Stomach smooth muscle (tissue), 2 donors: ENCODE results near the gene DHCR24.

Experiments used
- H3K27ac ChIP-seq: one replicate; pipeline ENCODE4 v1.7.0; 2013; ENCODE audit warnings: mild to moderate bottlenecking, low read length, inconsistent platforms
- H3K27me3 ChIP-seq, 2 donors: one replicate each; pipeline ENCODE4 v1.7.0; 2013; ENCODE audit warnings: low read length in 2 of 2; ENCODE audit not compliant: insufficient read depth in 2 of 2, control insufficient read depth in 1 of 2
- H3K36me3 ChIP-seq, 2 donors: one replicate each; pipeline ENCODE4 v1.7.0; 2013; ENCODE audit warnings: low read length in 2 of 2; ENCODE audit not compliant: control insufficient read depth in 2 of 2, insufficient read depth in 2 of 2
- H3K4me1 ChIP-seq: one replicate; pipeline ENCODE4 v1.7.0; 2013; ENCODE audit warnings: low read length; ENCODE audit not compliant: control insufficient read depth, insufficient read depth
- H3K4me3 ChIP-seq, 2 donors: one replicate each; pipeline ENCODE4 v1.7.0; 2013; ENCODE audit warnings: low read length in 2 of 2
- H3K9ac ChIP-seq, 2 donors: one replicate each; pipeline ENCODE4 v1.7.0; 2013; ENCODE audit warnings: low read length in 2 of 2, mild to moderate bottlenecking in 1 of 2
- H3K9me3 ChIP-seq, 2 donors: one replicate each; pipeline ENCODE4 v1.7.0; 2013; ENCODE audit warnings: low read length in 2 of 2; ENCODE audit not compliant: control insufficient read depth in 2 of 2
- donor health status: healthy.
- donor health status: Pancreatic carcinoma.

Gene DHCR24

GRCh38 chr1:54863267-54863665 is 23.7 kb downstream of the DHCR24 start:
- no peak overlapping the region for H3K4me3 ChIP-seq
- H3K4me1 ChIP-seq = no peaks in the 10 kb centered on the region
- H3K36me3 ChIP-seq = no peaks in the 10 kb centered on the region
- H3K27ac ChIP-seq = no peak overlapping the region
- H3K27me3 ChIP-seq = no peaks in the 10 kb centered on the region
- H3K9me3 ChIP-seq = no peaks in the 10 kb centered on the region
- H3K9ac ChIP-seq = no peak overlapping the region

DNA sequence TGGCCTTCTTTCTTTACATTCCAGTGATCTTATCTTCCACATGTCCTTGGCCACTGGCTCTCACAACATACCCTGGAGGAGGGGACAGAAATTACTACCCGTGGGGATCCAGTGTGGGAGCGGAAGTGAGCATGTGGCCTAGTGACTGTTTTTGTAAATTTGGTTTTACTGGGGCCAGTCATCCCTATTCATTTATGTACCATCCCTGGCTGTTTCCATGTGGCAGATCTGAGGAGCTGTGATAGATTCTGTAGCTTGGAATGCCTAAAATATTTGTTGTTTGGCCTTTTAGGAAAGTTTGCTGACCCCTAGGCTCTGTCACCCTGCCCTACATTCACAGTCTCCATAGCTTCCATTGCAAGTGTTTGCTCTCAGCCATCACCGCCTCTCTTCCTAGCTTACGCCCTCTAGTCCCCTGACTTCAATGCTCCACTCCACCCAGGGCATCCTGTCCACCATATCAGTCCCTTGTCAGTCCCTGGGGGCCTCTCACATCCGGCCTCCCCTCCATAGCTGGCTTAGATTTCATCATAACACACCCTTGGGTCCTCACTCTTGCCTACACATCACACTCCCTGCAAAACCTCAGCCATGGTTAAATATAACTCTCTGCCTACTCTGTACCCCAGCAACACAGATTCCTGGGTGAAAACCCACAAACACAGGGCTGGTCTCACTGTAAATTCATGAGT is 25.8 kb downstream of the DHCR24 start:
- H3K36me3 ChIP-seq = no peaks in the 10 kb centered on the region
- no peaks in the 10 kb centered on the region for H3K9me3 ChIP-seq
- H3K4me1 ChIP-seq = no peaks in the 10 kb centered on the region
- no peak overlapping the region for H3K9ac ChIP-seq
- no peak overlapping the region for H3K4me3 ChIP-seq
- H3K27ac ChIP-seq = no peak overlapping the region
- H3K27me3 ChIP-seq = no peaks in the 10 kb centered on the region

- H3K27ac ChIP-seq = no peak overlapping the region
- no peaks in the 10 kb centered on the region for H3K27me3 ChIP-seq
- no peaks in the 10 kb centered on the region for H3K4me1 ChIP-seq
- no peaks in the 10 kb centered on the region for H3K9me3 ChIP-seq
- no peaks in the 10 kb centered on the region for H3K36me3 ChIP-seq
- no peak overlapping the region for H3K9ac ChIP-seq
- H3K4me3 ChIP-seq = no peak overlapping the region
Observed at GRCh38 chr1:54859700-54860391, 27.1 kb downstream of the DHCR24 start.

- H3K27ac ChIP-seq = no peak overlapping the region
- H3K9me3 ChIP-seq = no peaks in the 10 kb centered on the region
- no peak overlapping the region for H3K9ac ChIP-seq
- no peak overlapping the region for H3K4me3 ChIP-seq
- no peaks in the 10 kb centered on the region for H3K4me1 ChIP-seq
- H3K27me3 ChIP-seq = peaks cover 0 to 2% of the 10 kb centered on the region in 2 donors
- no peaks in the 10 kb centered on the region for H3K36me3 ChIP-seq
Observed at GRCh38 chr1:54857746-54858561, 29.0 kb downstream of the DHCR24 start.

DNA sequence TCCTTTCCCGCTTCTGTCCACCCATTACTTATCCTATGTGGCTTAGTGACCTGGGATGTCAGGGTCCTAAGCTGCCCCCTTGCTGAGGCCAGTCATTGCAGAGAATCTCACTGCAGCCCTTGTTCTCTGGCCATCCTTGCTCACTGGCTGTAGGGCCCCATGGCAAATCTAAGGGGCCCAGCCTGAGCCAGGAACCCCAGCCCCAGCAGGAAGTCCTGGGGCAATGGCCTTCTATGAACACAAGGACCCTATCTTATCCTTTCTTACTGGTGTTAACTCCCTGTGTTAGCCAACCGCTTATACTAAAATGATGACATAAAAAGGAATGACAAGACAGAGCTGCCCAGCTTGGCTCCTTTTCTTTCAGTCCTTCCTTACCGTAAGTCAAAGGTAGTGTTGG is 29.9 kb downstream of the DHCR24 start:
- no peaks in the 10 kb centered on the region for H3K9me3 ChIP-seq
- H3K4me3 ChIP-seq = no peak overlapping the region
- peaks cover 0 to under 1% of the 10 kb centered on the region in 2 donors for H3K36me3 ChIP-seq
- no peak overlapping the region for H3K27ac ChIP-seq
- peaks cover 0 to 2% of the 10 kb centered on the region in 2 donors for H3K27me3 ChIP-seq
- no peaks in the 10 kb centered on the region for H3K4me1 ChIP-seq
- H3K9ac ChIP-seq = no peak overlapping the region

GRCh38 chr1:54854381-54855020 is 32.5 kb downstream of the DHCR24 start:
- no peak overlapping the region for H3K27ac ChIP-seq
- H3K4me1 ChIP-seq = peaks cover 2% of the 10 kb centered on the region
- no peak overlapping the region for H3K4me3 ChIP-seq
- peaks cover 0 to 4% of the 10 kb centered on the region in 2 donors for H3K36me3 ChIP-seq
- H3K9me3 ChIP-seq = no peaks in the 10 kb centered on the region
- no peak overlapping the region for H3K9ac ChIP-seq
- peaks cover 0 to 2% of the 10 kb centered on the region in 2 donors for H3K27me3 ChIP-seq

DNA sequence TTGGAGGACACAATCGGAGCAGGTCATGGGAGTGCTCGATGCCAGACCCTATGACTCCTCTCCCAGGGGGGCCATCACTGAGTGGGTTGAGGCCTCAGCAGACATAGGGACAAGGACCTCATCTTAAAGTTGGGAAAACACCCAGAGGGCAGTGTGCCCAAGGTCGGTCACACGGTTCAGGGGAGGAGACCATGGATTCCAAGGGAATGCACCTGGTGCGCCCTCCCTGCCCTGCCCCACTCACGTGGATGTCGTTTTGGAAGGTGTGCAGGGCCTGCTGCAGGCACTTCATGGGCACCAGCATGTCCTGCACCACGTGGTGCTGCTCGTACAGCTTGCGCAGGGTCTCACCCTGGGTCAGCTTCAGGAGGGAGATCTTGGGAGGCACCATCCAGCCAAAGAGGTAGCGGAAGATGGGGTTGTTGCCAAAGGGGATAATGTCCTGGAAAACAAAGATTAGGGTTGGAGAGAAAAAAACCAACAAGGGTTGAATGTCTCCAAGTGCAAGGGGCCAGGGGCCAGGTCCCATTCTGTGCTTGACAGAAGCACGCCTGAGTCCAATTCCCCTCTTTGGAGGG is 33.1 kb downstream of the DHCR24 start:
- no peak overlapping the region for H3K27ac ChIP-seq
- no peak overlapping the region for H3K9ac ChIP-seq
- peaks cover 0 to 2% of the 10 kb centered on the region in 2 donors for H3K27me3 ChIP-seq
- H3K36me3 ChIP-seq = peaks cover 0 to 4% of the 10 kb centered on the region in 2 donors
- H3K4me1 ChIP-seq = peaks cover 2% of the 10 kb centered on the region
- no peak overlapping the region for H3K4me3 ChIP-seq
- no peaks in the 10 kb centered on the region for H3K9me3 ChIP-seq

DNA sequence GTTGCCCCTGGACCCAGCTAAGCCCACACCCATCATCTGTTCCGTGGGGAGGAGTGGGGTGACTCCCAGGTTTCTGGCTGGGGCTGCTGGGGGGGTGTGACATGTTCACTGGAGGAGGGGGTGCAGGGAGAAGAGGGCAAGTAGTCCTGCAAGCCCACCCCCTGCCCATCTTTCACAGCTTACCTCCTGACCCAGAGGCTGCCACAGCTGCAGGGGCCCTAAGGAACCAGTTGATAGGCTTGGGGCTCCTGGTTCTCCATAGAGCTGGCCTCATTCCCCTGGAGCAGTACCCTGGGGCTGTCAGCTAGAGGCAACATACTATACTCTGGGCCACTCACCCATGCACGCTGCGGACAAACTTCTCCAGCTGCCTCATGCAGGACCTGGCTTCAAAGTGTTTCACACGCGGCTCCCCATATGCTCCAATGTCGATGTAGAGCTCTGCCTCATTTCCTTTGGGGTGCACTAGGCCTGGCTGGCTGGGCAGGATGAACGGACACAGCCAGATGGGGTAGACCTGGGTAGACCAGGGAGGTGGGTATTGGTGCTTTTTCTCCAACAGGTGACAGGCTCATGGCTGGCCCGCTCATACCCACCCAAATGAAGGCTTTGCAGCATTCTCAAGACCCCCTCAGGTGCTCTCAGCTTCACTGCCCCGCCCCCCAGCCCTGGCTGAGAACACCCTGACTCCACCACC is 33.8 kb downstream of the DHCR24 start:
- H3K27ac ChIP-seq = no peak overlapping the region
- peaks cover 2% of the 10 kb centered on the region for H3K4me1 ChIP-seq
- peaks cover 0 to 2% of the 10 kb centered on the region in 2 donors for H3K27me3 ChIP-seq
- no peaks in the 10 kb centered on the region for H3K9me3 ChIP-seq
- no peak overlapping the region for H3K9ac ChIP-seq
- H3K4me3 ChIP-seq = no peak overlapping the region
- peaks cover 0 to 4% of the 10 kb centered on the region in 2 donors for H3K36me3 ChIP-seq

- peaks cover 0 to 4% of the 10 kb centered on the region in 2 donors for H3K36me3 ChIP-seq
- H3K27ac ChIP-seq = no peak overlapping the region
- no peak overlapping the region for H3K9ac ChIP-seq
Observed at GRCh38 chr1:54851936-54852524, 35.0 kb downstream of the DHCR24 start.

More at GRCh38 chr1:54851936-54852524, 35.0 kb downstream of the DHCR24 start:
- H3K4me1 ChIP-seq = peaks cover 2% of the 10 kb centered on the region
- H3K27me3 ChIP-seq = peaks cover 0 to 2% of the 10 kb centered on the region in 2 donors
- H3K4me3 ChIP-seq = no peak overlapping the region
- H3K9me3 ChIP-seq = peaks cover 0 to 5% of the 10 kb centered on the region in 2 donors
